H1 (cell line): ENCODE results near the gene ADM2. TPM values are rescaled to one million over a fixed set of nuclear protein-coding genes. Genes with fewer than 3 reads are reported as not detected.

Experiments used
- CTCF ChIA-PET: fragments of 300-600 bp; sonication (Branson Sonifier 250); formaldehyde crosslinking; loops from one replicate; lab custom pipeline; 2021; ENCODE audit not compliant: partially characterized antibody; lab: Charles Lee
- POLR2A ChIA-PET: fragments of 300-600 bp; sonication (Branson Sonifier 250); formaldehyde crosslinking; loops from one replicate; lab custom pipeline; 2021; ENCODE audit warnings: inconsistent platforms; ENCODE audit not compliant: partially characterized antibody; lab: Charles Lee
- DNase-seq, 2 experiments: peaks; one replicate each; pipeline versions ENCODE4 v3.0.0 to v3.0.0-alpha.2; 2010 to 2022; ENCODE audit warnings: low spot score in 2 of 2, low read depth in 1 of 2, mixed read lengths in 1 of 2
- FAIRE-seq: peaks from 2 replicates; lab custom pipeline; 2011; peaks lifted over from hg19 to GRCh38; lab: Jason Lieb, UNC
- H2AFZ ChIP-seq: 2 replicates; pipeline ENCODE4 v1.8.1; 2012; ENCODE audit warnings: low read length, inconsistent platforms
- H2AK5ac ChIP-seq: 2 replicates; pipeline ENCODE4 v1.6.1; 2013; ENCODE audit warnings: low read depth, low read length
- H2BK120ac ChIP-seq: replicated peaks from 2 replicates; pipeline ENCODE3; 2013; ENCODE audit warnings: low read depth, low read length, inconsistent platforms
- H2BK12ac ChIP-seq: 2 replicates; pipeline ENCODE4 v1.6.1; 2013; ENCODE audit warnings: low read depth, low read length
- H2BK15ac ChIP-seq: 2 replicates; pipeline ENCODE4 v1.6.1; 2013; ENCODE audit warnings: low read length
- H2BK20ac ChIP-seq: 2 replicates; pipeline ENCODE4 v1.6.1; 2013; ENCODE audit warnings: low read length
- H2BK5ac ChIP-seq: 2 replicates; pipeline ENCODE4 v1.6.1; 2013; ENCODE audit warnings: low read depth, low read length
- H3K14ac ChIP-seq: 2 replicates; pipeline ENCODE4 v1.6.1; 2013; ENCODE audit warnings: inconsistent platforms; ENCODE audit not compliant: insufficient read length
- H3K18ac ChIP-seq: 2 replicates; pipeline ENCODE4 v1.6.1; 2013; ENCODE audit warnings: low read length; ENCODE audit errors: extremely low read depth
- H3K23ac ChIP-seq: 2 replicates; pipeline ENCODE4 v1.6.1; 2013; ENCODE audit warnings: inconsistent platforms; ENCODE audit not compliant: insufficient read length
- H3K23me2 ChIP-seq: 2 replicates; pipeline ENCODE4 v1.6.1; 2013; ENCODE audit warnings: low read depth, low read length
- H3K27ac ChIP-seq: 2 replicates; pipeline ENCODE4 v1.6.1; 2011; ENCODE audit warnings: low read depth, low read length, inconsistent platforms
- H3K27me3 ChIP-seq, 4 experiments: replicated peaks in 1 of 4; 1 replicate in 1 of 4; 2 replicates in 3 of 4; pipeline versions ENCODE4 v1.6.1 to v1.8.1; 2011 to 2013; ENCODE audit warnings: low read length in 3 of 4, mild to moderate bottlenecking in 3 of 4, inconsistent platforms in 2 of 4, mixed read lengths in 2 of 4, moderate library complexity in 1 of 4; ENCODE audit not compliant: control insufficient read depth in 3 of 4, insufficient read depth in 3 of 4; ENCODE audit errors: extremely low read depth in 1 of 4
- H3K36me3 ChIP-seq, 4 experiments: 2 replicates each; pipeline versions ENCODE4 v1.6.1 to v1.8.1; 2011 to 2013; ENCODE audit warnings: mild to moderate bottlenecking in 4 of 4, low read length in 3 of 4, moderate library complexity in 2 of 4, control low read depth in 1 of 4, inconsistent platforms in 1 of 4; ENCODE audit not compliant: insufficient read depth in 4 of 4, control insufficient read depth in 2 of 4
- H3K4ac ChIP-seq: replicated peaks from 2 replicates; pipeline ENCODE3; 2013; ENCODE audit warnings: low read length, low read depth, mixed read lengths, inconsistent platforms; ENCODE audit not compliant: insufficient read length
- H3K4me1 ChIP-seq, 4 experiments: replicated peaks in 1 of 4; 1 replicate in 1 of 4; 2 replicates in 3 of 4; pipeline versions ENCODE4 v1.6.1 to v1.8.1; 2011 to 2013; ENCODE audit warnings: low read length in 3 of 4, inconsistent platforms in 2 of 4, mixed read lengths in 1 of 4; ENCODE audit not compliant: insufficient read depth in 4 of 4, control insufficient read depth in 3 of 4
- H3K4me2 ChIP-seq, 2 experiments: 2 replicates each; pipeline versions ENCODE4 v1.6.1 to v1.8.1; 2011 to 2013; ENCODE audit warnings: low read depth in 2 of 2, low read length in 2 of 2, control low read depth in 1 of 2, inconsistent platforms in 1 of 2, mild to moderate bottlenecking in 1 of 2; ENCODE audit not compliant: insufficient read depth in 1 of 2
- H3K4me3 ChIP-seq, 4 experiments: fragments of 200-600, 300-600 bp in 1 of 4; sonication (generic), shearing (Covaris generic), sonication (Bioruptor Twin) in 1 of 4; 2 replicates each; pipeline versions ENCODE4 v1.5.1 to v1.8.1; 2011 to 2016; ENCODE audit warnings: low read length in 4 of 4, low read depth in 3 of 4, control low read depth in 2 of 4, inconsistent platforms in 2 of 4, mild to moderate bottlenecking in 2 of 4, mixed read lengths in 1 of 4, moderate library complexity in 1 of 4; ENCODE audit not compliant: insufficient read depth in 2 of 4; ENCODE audit errors: extremely low read depth in 1 of 4
- H3K56ac ChIP-seq: replicated peaks from 2 replicates; pipeline ENCODE3; 2013; ENCODE audit warnings: low read depth, mild to moderate bottlenecking, mixed read lengths, low read length, inconsistent platforms; ENCODE audit not compliant: insufficient read length
- H3K79me1 ChIP-seq: 2 replicates; pipeline ENCODE4 v1.6.1; 2013; ENCODE audit warnings: low read depth, low read length, control low read depth
- H3K79me2 ChIP-seq, 2 experiments: 2 replicates each; pipeline versions ENCODE4 v1.6.1 to v1.8.1; 2012 to 2013; ENCODE audit warnings: low read length in 2 of 2, mild to moderate bottlenecking in 2 of 2, inconsistent platforms in 1 of 2; ENCODE audit not compliant: insufficient read depth in 2 of 2, control insufficient read depth in 1 of 2
- H3K9ac ChIP-seq, 4 experiments: replicated peaks in 1 of 4; 1 replicate in 1 of 4; 2 replicates in 3 of 4; pipeline versions ENCODE4 v1.6.1 to v1.8.1; 2011 to 2013; ENCODE audit warnings: low read depth in 3 of 4, low read length in 3 of 4, control low read depth in 2 of 4, mild to moderate bottlenecking in 2 of 4, moderate library complexity in 2 of 4, inconsistent platforms in 1 of 4; ENCODE audit errors: extremely low read depth in 1 of 4
- H3K9me3 ChIP-seq, 2 experiments: 2 replicates each; pipeline versions ENCODE4 v1.6.1 to v1.8.1; 2012 to 2013; ENCODE audit warnings: mild to moderate bottlenecking in 2 of 2, moderate library complexity in 2 of 2, control low read depth in 1 of 2, inconsistent platforms in 1 of 2, low read depth in 1 of 2, low read length in 1 of 2, mixed read lengths in 1 of 2; ENCODE audit not compliant: insufficient read depth in 2 of 2
- H4K20me1 ChIP-seq, 2 experiments: replicated peaks in 1 of 2; 2 replicates each; pipeline versions ENCODE3 to v1.8.1; 2011 to 2013; ENCODE audit warnings: inconsistent platforms in 2 of 2, low read length in 2 of 2, mild to moderate bottlenecking in 1 of 2; ENCODE audit not compliant: insufficient read depth in 2 of 2, control insufficient read depth in 1 of 2
- H4K5ac ChIP-seq: 2 replicates; pipeline ENCODE4 v1.6.1; 2013; ENCODE audit warnings: low read length, low read depth, mixed read lengths, inconsistent platforms; ENCODE audit not compliant: insufficient read length
- H4K8ac ChIP-seq: 2 replicates; pipeline ENCODE4 v1.8.0; 2013; ENCODE audit warnings: mild to moderate bottlenecking, moderate library complexity, low read length, inconsistent platforms; ENCODE audit not compliant: insufficient read depth; ENCODE audit errors: extremely low read depth
- H4K91ac ChIP-seq: replicated peaks from 2 replicates; pipeline ENCODE3; 2013; ENCODE audit warnings: low read length, mixed read lengths, inconsistent platforms; ENCODE audit not compliant: insufficient read length
- CBX8 ChIP-seq: fragments of 300-800, 300-1000 bp; sonication (generic); IDR thresholded peaks from 2 replicates; pipeline ENCODE4 v1.7.1; 2016; ENCODE audit warnings: low read depth, low read length, borderline replicate concordance
- CEBPB ChIP-seq: IDR thresholded peaks from 2 replicates; pipeline ENCODE4 v1.6.1; 2012; ENCODE audit warnings: low read depth, low read length
- CREB1 ChIP-seq: IDR thresholded peaks from 2 replicates; pipeline ENCODE4 v1.6.1; 2012; ENCODE audit warnings: inconsistent platforms
- HDAC6 ChIP-seq: IDR thresholded peaks from one replicate; pipeline ENCODE4 v1.7.1; 2012; ENCODE audit warnings: low read depth, mild to moderate bottlenecking, inconsistent platforms, low read length, moderate library complexity
- JUND ChIP-seq: IDR thresholded peaks from 2 replicates; pipeline ENCODE4 v1.6.1; 2011; ENCODE audit warnings: mild to moderate bottlenecking, improper control_type of control experiment, low read length
- POLR2AphosphoS5 ChIP-seq: IDR thresholded peaks from 2 replicates; pipeline ENCODE4 v1.6.1; 2011; ENCODE audit warnings: low read depth, low read length
- SIRT6 ChIP-seq: IDR thresholded peaks from one replicate; pipeline ENCODE4 v1.7.1; 2012; ENCODE audit warnings: low read length, inconsistent platforms
- TCF12 ChIP-seq: IDR thresholded peaks from 2 replicates; pipeline ENCODE4 v1.6.1; 2011; ENCODE audit warnings: low read depth, mild to moderate bottlenecking, low read length
- USF2 ChIP-seq: IDR thresholded peaks from 2 replicates; pipeline ENCODE4 v1.6.1; 2011; ENCODE audit warnings: low read length, improper control_type of control experiment
- ZNF274 ChIP-seq: IDR thresholded peaks from 2 replicates; pipeline ENCODE4 v1.7.0; 2012; ENCODE audit warnings: low read length, borderline replicate concordance; ENCODE audit errors: extremely low read depth
- WGBS, 2 experiments: shearing (Covaris generic) in 1 of 2; methylation state at CpG; one replicate each; pipeline versions ENCODE4 v1.1.6 to v1.1.7; 2013 to 2015; ENCODE audit warnings: low lambda C conversion rate in 2 of 2, mixed read lengths in 2 of 2, inconsistent platforms in 1 of 2, low coverage in 1 of 2, missing lambda C conversion rate in 1 of 2; ENCODE audit not compliant: insufficient replicate concordance in 2 of 2, insufficient coverage in 1 of 2, insufficient read length in 1 of 2; ENCODE audit errors: extremely low coverage in 1 of 2, missing lambda C conversion rate in 1 of 2; 5-methylcytosine and 5-hydroxymethylcytosine counted together
- polyA plus RNA-seq, 7 experiments: library from polyadenylated mRNA; depleted of rRNA in 3 of 7; stranded (reverse) in 5 of 7; unstranded in 2 of 7; fragments of >200 nt in 5 of 7; fragments of 200-250 nt in 2 of 7; gene quantifications; 1 replicate in 5 of 7; 2 replicates in 1 of 7; 4 replicates in 1 of 7; pipeline versions ENCODE4 v1.2.1 to v1.2.3, GENCODE V29; 2011 to 2013; ENCODE audit warnings: missing spikeins in 2 of 7, mixed read lengths in 2 of 7
- total RNA-seq: library from RNA; stranded (reverse); fragmentation: NEBNext Ultra II Directional; extraction: Animal tissue kit (Norgen Biotek cat#: 25700); gene quantifications from 2 replicates; pipeline ENCODE4 v1.2.1, GENCODE V29; 2021
- TF ChIP-seq, protein P1 (sequence below), 3 experiments: IDR thresholded peaks; 1 replicate in 2 of 3; 2 replicates in 1 of 3; pipeline versions ENCODE4 v1.5.1 to v1.6.1; 2011; ENCODE audit warnings: low read length in 3 of 3, mild to moderate bottlenecking in 3 of 3, inconsistent platforms in 2 of 3, low read depth in 1 of 3, moderate library complexity in 1 of 3; ENCODE audit not compliant: insufficient read depth in 1 of 3; ENCODE audit errors: control extremely low read depth in 1 of 3

Gene ADM2
- total and polyA plus RNA-seq, 2 of the 8 experiments (the other 6 are each of a cell fraction or from before 2014, with no cell fraction given): 3.3 to 7.5 TPM

- no peak overlapping the region for H3K4ac ChIP-seq
- POLR2A ChIA-PET: interaction anchor here (1.1 to 3.4 kb wide), 2 partner anchors 11 to 18 kb away, joined by 3 to 21 read pairs; no protein-coding TSS in a partner anchor
- no peak for DNase-seq
Observed at GRCh38 chr22:50502096-50502495, 20.8 kb downstream of the ADM2 start.

More at GRCh38 chr22:50502096-50502495, 20.8 kb downstream of the ADM2 start:
- H4K20me1 ChIP-seq: peaks cover 0 to 13% of the 10 kb centered on the region in 2 experiments
- peaks cover 0 to 15% (median 0%) of the 10 kb centered on the region in 4 experiments; a peak in 2 of 8 replicates for H3K36me3 ChIP-seq
- no peak overlapping the region for H3K18ac ChIP-seq
- H4K91ac ChIP-seq: no peak overlapping the region
- no peak overlapping the region for H4K5ac ChIP-seq
- H3K9me3 ChIP-seq: no peaks in the 10 kb centered on the region
- no peak overlapping the region for H2BK12ac ChIP-seq
- no peak overlapping the region for H3K56ac ChIP-seq
- H3K14ac ChIP-seq: no peak overlapping the region
- no peak overlapping the region for H3K4me2 ChIP-seq
- no peak overlapping the region for H2BK5ac ChIP-seq
- H4K8ac ChIP-seq: no peak overlapping the region
- peaks cover 3% of the 10 kb centered on the region; the same call in 1 of the 2 replicates for H3K79me1 ChIP-seq
- H2AFZ ChIP-seq: no peak overlapping the region
- TF ChIP-seq HDAC6 (no peak), CBX8 (no peak), TCF12 (no peak), CREB1 (no peak), USF2 (no peak), JUND (no peak), POLR2AphosphoS5 (no peak), CEBPB (no peak), ZNF274 (no peak), SIRT6 (no peak)
- TF ChIP-seq, protein P1, sequence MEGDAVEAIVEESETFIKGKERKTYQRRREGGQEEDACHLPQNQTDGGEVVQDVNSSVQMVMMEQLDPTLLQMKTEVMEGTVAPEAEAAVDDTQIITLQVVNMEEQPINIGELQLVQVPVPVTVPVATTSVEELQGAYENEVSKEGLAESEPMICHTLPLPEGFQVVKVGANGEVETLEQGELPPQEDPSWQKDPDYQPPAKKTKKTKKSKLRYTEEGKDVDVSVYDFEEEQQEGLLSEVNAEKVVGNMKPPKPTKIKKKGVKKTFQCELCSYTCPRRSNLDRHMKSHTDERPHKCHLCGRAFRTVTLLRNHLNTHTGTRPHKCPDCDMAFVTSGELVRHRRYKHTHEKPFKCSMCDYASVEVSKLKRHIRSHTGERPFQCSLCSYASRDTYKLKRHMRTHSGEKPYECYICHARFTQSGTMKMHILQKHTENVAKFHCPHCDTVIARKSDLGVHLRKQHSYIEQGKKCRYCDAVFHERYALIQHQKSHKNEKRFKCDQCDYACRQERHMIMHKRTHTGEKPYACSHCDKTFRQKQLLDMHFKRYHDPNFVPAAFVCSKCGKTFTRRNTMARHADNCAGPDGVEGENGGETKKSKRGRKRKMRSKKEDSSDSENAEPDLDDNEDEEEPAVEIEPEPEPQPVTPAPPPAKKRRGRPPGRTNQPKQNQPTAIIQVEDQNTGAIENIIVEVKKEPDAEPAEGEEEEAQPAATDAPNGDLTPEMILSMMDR (IDR thresholded peaks at IDR 0.05; ENCODE audit: control extremely low read depth in 1 of 3, insufficient read depth in 1 of 3, low read depth in 1 of 3, low read length in 3 of 3): no peak
- H3K4me1 ChIP-seq: peaks cover 0 to 8% (median 4%) of the 10 kb centered on the region in 4 experiments; a peak in 5 of 7 replicates
- H3K27ac ChIP-seq: no peak overlapping the region
- no peak overlapping the region for H2BK15ac ChIP-seq
- CTCF ChIA-PET: interaction anchor here (0.7 to 2.7 kb wide), 7 partner anchors 10 to 190 kb away, joined by 3 to 11 read pairs (median 4); partner anchors contain the start of gene MIOX
- no peak overlapping the region for H2BK20ac ChIP-seq
- WGBS, 2 experiments: 86% methylated on average over 6 of the region's 6 CpGs; no CpG with 5 or more reads in 1 of the 2 experiments
- no peak overlapping the region for H3K4me3 ChIP-seq
- no peak overlapping the region for H3K23ac ChIP-seq
- FAIRE-seq: no peak
- H2BK120ac ChIP-seq: no peak overlapping the region
- no peak overlapping the region for H3K9ac ChIP-seq
- H3K23me2 ChIP-seq: peaks cover 5% of the 10 kb centered on the region; the same call in 1 of the 2 replicates
- no peaks in the 10 kb centered on the region for H3K79me2 ChIP-seq
- H3K27me3 ChIP-seq: no peaks in the 10 kb centered on the region
- no peak overlapping the region for H2AK5ac ChIP-seq
